ENCODE results near the gene DIP2B.
"Not testable (repeated sequence)": the region's sequence is repeated elsewhere in the genome, so short reads cannot be mapped to it uniquely, and the experiment has no call there.

Gene DIP2B

DNA sequence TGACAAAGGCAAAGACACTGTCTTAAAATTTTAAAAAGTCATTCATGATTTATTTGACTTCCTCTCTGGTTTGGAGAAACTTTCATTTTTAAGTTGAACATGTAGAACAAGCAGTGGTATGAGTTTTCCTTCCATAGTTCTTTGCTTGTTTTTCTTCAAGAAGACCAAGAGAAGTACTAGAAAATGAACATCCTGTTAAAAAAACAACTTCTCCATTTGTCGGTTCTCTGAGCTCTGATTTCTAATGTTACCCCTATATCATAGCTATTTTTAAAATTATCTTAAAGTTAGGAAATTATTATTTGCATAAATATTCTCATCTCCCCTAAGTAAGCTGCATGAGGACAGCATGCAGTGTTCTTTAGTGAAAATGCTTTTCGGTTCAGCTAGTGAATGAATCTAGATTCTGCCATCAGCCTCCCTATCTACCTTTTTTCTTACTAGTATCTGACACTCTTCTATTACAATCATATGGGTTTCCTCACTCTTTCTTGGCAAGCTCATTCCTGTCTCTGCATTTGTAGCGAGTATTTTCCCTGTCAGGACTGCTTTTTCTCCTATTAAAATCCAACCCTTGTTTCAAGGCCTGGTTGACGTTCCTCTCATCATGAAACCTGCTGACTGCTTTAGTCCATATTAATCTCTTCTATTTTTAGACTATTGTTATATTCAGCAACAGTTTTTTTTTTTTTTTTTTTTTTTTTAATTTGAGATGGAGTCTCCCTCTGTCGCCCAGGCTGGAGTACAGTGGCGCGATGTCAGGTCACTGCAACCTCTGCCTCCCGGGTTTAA, 15.8 kb downstream of the DIP2B start:
- no peak for DNase-seq (ENCODE audit: low read depth)

DNA sequence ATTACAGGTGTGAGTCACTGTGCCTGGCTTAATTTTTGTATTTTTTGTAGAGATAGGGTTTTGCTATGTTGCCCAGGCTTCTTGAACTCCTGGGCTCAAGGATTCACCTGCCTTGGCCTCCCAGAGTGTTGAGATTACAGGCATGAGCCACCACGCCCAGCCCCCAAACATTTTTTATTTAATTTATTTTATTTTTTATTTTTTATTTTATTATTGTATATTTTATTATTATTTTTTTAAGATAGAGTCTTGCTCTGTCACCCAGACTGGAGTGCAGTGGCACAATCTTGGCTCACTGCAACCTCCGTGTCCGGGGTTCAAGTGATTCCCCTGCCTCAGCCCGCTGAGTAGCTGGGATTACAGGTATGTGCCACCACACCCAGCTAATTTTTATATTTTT, 17.0 kb downstream of the DIP2B start:
- not testable (repeated sequence) for DNase-seq (ENCODE audit: low read depth)

DNA sequence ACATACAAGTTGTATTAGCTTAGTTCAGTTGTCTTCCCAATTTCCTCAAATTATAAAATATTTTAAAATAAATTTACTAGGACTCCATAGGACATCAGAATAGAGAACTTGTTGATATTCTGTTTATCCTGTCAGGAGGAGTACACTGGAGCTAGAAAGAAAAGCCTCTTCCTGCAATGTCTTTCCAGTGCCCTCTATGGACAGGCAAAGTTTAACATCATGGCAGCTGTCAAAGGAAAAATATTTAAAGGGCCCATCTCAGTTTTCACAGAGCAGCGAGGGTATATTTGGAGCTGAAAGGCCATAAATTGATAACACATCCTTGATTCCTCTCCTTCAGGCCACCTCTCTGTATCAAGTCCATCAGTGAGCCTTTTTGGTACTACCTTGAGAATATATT, 19.0 kb downstream of the DIP2B start:
- DNase-seq (ENCODE audit: low read depth): no peak

- DNase-seq (ENCODE audit: low read depth): no peak
These were observed 19.8 kb downstream of the DIP2B start for GRCh38 chr12:50524621-50525020.

DNA sequence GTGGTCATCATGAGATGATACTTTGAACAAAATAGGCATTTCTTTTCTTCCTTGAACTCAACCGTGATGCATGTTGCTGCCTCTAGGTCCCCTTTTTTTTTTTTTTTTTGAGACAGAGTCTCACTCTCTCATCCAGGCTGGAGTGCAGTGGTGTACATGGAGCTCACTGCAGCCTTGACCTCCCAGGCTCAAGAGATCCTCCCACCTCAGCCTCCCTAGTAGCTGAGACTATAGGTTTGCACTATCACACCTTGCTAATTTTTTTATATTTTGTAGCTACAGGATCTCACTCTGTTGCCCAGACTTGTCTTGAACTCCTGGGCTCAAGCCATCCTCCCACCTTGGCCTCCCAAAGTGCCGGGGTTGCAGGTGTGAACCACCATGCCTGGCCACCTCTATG, 20.6 kb downstream of the DIP2B start:
- no peak for DNase-seq (ENCODE audit: low read depth)

- DNase-seq (ENCODE audit: low read depth): no peak
These were observed 22.6 kb downstream of the DIP2B start for GRCh38 chr12:50527359-50527726.

DNA sequence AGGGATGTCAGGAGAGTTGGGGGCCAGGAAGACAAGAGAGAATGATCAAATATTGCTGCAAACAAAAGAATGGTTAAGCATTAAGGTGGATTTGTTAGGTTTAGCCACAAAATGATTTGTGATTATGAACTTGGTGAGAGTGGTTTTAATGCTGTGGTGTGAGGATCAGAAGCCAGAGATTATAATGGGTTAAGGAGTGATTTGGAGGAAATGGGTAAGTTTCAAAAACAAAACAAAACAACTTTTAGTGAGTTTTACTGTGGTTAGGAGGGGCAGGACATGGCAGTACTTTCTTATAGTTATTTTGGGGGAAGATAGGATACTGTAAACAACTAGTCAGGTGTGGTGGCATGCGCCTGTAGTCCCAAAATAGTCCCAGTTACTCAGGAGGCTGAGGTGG, 24.0 kb downstream of the DIP2B start:
- DNase-seq (ENCODE audit: low read depth): no peak

- no peak for DNase-seq (ENCODE audit: low read depth)
These were observed 24.6 kb downstream of the DIP2B start for GRCh38 chr12:50529345-50529744.

DNA sequence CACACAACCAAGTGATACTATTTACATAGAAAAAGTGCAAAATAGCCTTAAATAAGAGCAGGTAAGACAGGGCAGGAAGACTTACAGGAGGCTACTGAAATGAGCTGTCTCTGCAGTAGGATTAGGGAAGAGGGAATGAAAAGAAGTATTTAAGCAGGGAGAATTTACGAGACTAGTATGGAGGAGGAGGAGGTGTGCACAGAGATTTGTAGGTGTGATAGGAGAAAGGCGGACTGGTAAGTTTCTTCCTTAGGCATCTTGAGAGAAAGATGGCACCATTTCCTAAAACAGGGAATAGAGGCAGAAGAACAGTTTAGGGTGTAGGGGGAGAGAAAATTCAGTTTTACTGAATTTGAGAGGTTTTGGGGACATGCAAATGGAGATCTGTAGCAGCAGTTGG, 25.7 kb downstream of the DIP2B start:
- DNase-seq (ENCODE audit: low read depth): no peak

DNA sequence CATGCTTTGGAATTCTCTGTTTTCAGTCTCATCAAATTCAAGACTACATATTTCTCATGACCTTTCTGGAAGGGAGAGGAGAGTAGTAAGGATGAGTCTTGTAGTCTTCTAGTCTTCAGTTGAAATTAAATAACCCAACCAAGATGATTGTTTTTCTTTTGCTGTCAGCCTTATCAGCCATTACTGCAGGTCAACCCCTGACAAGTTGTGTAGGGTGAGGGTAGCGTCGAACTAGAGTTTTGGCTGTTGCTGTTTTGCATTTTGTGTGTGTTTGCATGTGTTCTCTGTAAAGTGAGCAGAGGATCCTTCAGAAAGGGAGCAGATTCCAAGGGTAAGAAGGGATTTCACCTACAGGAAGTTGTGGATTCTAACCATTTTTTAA, 28.4 kb downstream of the DIP2B start:
- DNase-seq (ENCODE audit: low read depth): no peak

- DNase-seq (ENCODE audit: low read depth): no peak
These were observed 29.2 kb downstream of the DIP2B start for GRCh38 chr12:50533971-50534370.

- DNase-seq (ENCODE audit: low read depth): no peak
These were observed 32.2 kb downstream of the DIP2B start for GRCh38 chr12:50536831-50537537.

GRCh38 chr12:50537538-50537919, 32.7 kb downstream of the DIP2B start:
- DNase-seq (ENCODE audit: low read depth): no peak

GRCh38 chr12:50538182-50538581, 33.4 kb downstream of the DIP2B start:
- DNase-seq (ENCODE audit: low read depth): no peak

- no peak for DNase-seq (ENCODE audit: low read depth)
These were observed 36.4 kb downstream of the DIP2B start for GRCh38 chr12:50541139-50541538.

GRCh38 chr12:50542448-50542847, 37.7 kb downstream of the DIP2B start:
- no peak for DNase-seq (ENCODE audit: low read depth)

- not testable (repeated sequence) for DNase-seq (ENCODE audit: low read depth)
These were observed 38.4 kb downstream of the DIP2B start for GRCh38 chr12:50543188-50543587.

- DNase-seq (ENCODE audit: low read depth): no peak
These were observed 40.4 kb downstream of the DIP2B start for GRCh38 chr12:50545213-50545612.

DNA sequence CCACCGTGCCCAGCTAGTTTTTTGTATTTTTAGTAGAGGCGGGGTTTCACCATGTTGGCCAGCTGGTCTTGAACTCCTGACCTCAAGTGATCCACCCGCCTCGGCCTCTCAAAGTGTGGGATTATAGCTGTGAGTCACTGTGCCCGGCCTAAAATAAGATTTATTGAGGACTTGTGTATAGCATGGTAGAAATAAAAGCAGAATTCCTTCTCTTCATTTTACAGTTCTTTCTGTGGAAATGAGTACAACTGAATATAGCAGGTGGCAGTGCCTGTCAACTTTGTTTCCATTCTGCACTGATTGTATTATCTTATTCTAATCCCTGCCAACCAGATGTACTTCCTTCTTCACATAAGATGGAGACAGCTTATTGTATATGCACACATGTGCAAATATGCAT, 41.0 kb downstream of the DIP2B start:
- DNase-seq (ENCODE audit: low read depth): no peak

GRCh38 chr12:50546441-50547318, 41.9 kb downstream of the DIP2B start:
- DNase-seq (ENCODE audit: low read depth): no peak

DNA sequence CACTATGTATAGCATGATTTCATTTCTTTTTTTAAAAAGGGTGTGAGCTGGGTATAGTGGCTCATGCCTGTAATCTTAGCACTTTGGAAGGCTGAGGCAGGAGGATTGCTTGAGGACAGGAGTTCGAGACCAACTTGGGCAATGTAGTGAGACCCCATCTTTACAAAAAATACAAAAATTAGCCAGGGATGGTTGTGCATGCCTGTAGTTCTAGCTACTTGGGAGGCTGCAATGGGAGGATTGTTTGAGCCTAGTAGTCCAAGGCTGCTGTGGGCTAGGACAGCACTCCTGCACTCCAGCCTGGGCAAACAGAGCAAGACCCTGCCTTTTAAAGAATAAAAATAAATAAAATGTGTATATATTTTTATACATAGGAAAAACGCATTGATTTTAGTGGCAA, 43.0 kb downstream of the DIP2B start:
- DNase-seq (ENCODE audit: low read depth): no peak

- DNase-seq (ENCODE audit: low read depth): no peak
These were observed 45.1 kb downstream of the DIP2B start for GRCh38 chr12:50549885-50550284.
